ENCODE measurements around the gene UGT2B10. TPM values are rescaled to one million over a fixed set of nuclear protein-coding genes. Genes with fewer than 3 reads are reported as not detected.
"Not testable (repeated sequence)": the region's sequence is repeated elsewhere in the genome, so short reads cannot be mapped to it uniquely, and the experiment has no call there.

The UGT2B10 gene
- total RNA-seq, 2 donors from 2014 or later = not detected

- Histone ChIP-seq H3K27me3 (peaks cover 0 to 3% of the 10 kb centered on the region in 2 donors), H3K36me3 (replicated peaks in 1 of 2; ENCODE audit: insufficient read depth in 1 of 2, low read depth in 2 of 2) (no peaks in the 10 kb centered on the region), H3K4me1 (peaks cover 12% of the 10 kb centered on the region), H3K4me3 (no peak overlapping the region), H3K9me3 (no peaks in the 10 kb centered on the region), H3K27ac (no peak overlapping the region)
- ATAC-seq = no peak
- WGBS, 2 donors = 83 to 91% methylated on average over 4 of the region's 4 CpGs
- no peak for TF ChIP-seq POLR2A (IDR thresholded peaks at IDR 0.05)
- TF ChIP-seq, protein P1, sequence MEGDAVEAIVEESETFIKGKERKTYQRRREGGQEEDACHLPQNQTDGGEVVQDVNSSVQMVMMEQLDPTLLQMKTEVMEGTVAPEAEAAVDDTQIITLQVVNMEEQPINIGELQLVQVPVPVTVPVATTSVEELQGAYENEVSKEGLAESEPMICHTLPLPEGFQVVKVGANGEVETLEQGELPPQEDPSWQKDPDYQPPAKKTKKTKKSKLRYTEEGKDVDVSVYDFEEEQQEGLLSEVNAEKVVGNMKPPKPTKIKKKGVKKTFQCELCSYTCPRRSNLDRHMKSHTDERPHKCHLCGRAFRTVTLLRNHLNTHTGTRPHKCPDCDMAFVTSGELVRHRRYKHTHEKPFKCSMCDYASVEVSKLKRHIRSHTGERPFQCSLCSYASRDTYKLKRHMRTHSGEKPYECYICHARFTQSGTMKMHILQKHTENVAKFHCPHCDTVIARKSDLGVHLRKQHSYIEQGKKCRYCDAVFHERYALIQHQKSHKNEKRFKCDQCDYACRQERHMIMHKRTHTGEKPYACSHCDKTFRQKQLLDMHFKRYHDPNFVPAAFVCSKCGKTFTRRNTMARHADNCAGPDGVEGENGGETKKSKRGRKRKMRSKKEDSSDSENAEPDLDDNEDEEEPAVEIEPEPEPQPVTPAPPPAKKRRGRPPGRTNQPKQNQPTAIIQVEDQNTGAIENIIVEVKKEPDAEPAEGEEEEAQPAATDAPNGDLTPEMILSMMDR (IDR thresholded peaks at IDR 0.05) = no peak
- no peak for DNase-seq
- intact Hi-C loops (cut with DNase I) = no loop called here
Observed at GRCh38 chr4:68803013-68803412, 12.8 kb upstream of the UGT2B10 start.

DNA sequence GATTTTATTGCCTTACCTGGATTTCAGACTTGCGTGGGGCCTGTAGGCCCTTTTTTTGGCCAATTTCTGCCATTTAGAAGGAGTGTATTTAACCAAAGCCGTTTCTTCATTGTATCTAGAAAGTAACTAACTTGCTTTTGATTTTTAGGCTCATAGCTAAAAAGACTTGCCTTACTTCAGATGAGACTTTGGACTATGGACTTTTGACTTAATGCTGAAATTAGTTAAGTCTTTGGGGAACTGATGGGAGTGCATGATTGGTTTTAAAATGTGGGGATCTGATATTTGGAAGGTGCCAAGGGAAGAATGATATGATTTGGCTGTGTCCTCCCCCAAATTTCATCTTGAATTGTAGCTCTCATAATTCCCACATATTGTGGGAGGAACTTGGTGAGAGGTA, 7.7 kb upstream of the UGT2B10 start:
- 50% methylated on average over 2 of the region's 2 CpGs for WGBS, 2 donors
- no peak overlapping the region for H3K27ac ChIP-seq
- H3K4me3 ChIP-seq = no peak overlapping the region
- TF ChIP-seq, protein P1 (IDR thresholded peaks at IDR 0.05) = no peak
- intact Hi-C loops (cut with DNase I) = no loop called here
- H3K4me1 ChIP-seq = no peaks in the 10 kb centered on the region
- ATAC-seq = no peak
- DNase-seq = no peak
- H3K9me3 ChIP-seq = no peaks in the 10 kb centered on the region
- no peaks in the 10 kb centered on the region for H3K27me3 ChIP-seq
- no peaks in the 10 kb centered on the region for H3K36me3 ChIP-seq (replicated peaks in 1 of 2; ENCODE audit: insufficient read depth in 1 of 2, low read depth in 2 of 2)

DNA sequence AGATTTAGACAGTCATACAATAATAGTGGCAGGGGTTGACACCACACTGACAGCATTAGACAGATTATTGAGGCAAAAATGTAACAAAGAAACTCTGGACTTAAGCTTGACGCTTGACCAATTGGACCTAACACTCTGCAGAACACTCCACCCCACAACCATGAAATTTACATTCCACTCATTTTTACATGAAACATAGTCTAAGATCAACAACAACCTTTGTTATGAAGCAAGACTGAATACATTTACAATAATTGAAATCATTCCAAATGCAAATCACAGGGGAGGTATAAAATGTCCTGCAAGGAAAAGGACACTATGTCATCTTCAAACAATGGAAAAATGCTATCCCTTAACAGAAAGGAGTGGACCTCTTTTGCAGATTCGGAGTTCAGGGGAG, 4.9 kb upstream of the UGT2B10 start:
- WGBS, 2 donors = 88 to 89% methylated on average over 2 of the region's 2 CpGs
- H3K4me1 ChIP-seq = no peaks in the 10 kb centered on the region
- no peak overlapping the region for H3K4me3 ChIP-seq
- TF ChIP-seq, protein P1 (IDR thresholded peaks at IDR 0.05) = no peak
- no peak for TF ChIP-seq POLR2A (IDR thresholded peaks at IDR 0.05)
- DNase-seq (no peak), ATAC-seq (no peak)
- H3K27ac ChIP-seq = no peak overlapping the region
- intact Hi-C loops (cut with DNase I) = no loop called here
- no peaks in the 10 kb centered on the region for H3K36me3 ChIP-seq (replicated peaks in 1 of 2; ENCODE audit: insufficient read depth in 1 of 2, low read depth in 2 of 2)
- H3K27me3 ChIP-seq = no peaks in the 10 kb centered on the region
- H3K9me3 ChIP-seq = no peaks in the 10 kb centered on the region

DNA sequence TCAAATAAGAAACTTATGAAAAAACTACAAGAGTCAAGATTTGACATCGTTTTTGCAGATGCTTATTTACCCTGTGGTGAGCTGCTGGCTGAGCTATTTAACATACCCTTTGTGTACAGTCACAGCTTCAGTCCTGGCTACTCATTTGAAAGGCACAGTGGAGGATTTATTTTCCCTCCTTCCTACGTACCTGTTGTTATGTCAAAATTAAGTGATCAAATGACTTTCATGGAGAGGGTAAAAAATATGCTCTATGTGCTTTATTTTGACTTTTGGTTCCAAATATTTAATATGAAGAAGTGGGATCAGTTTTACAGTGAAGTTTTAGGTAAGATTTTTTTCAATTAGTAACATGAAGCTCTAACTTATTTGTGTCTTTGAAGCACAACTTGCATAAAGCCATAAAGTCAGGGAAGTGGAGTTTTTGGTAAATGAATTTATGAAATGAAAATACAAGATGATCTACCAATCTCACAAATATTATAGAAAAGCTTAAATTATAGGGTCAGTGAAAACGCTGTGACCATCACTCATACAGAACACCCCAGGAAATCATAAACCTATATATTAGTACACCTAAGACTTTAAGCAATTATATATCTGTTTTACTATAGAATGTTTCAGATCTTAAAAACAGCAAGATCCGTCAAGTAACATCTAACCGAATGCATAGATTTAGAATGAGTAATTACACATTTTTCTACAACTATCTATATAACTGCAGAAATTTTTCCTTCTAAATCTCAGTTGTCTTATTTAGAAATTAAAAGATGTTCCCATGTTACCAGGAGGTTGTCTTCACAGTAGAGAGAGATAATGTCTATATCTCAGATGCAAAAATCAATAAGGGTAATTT, 844 bp downstream of the UGT2B10 start:
- DNase-seq; H3K4me1 ChIP-seq; H3K36me3 ChIP-seq (replicated peaks in 1 of 2; ENCODE audit: insufficient read depth in 1 of 2, low read depth in 2 of 2); H3K27ac ChIP-seq; H3K4me3 ChIP-seq; H3K27me3 ChIP-seq; ATAC-seq; intact Hi-C loops (cut with DNase I); H3K9me3 ChIP-seq: not testable (repeated sequence)
- WGBS, 2 donors = 71 to 72% methylated on average over 5 of the region's 5 CpGs

DNA sequence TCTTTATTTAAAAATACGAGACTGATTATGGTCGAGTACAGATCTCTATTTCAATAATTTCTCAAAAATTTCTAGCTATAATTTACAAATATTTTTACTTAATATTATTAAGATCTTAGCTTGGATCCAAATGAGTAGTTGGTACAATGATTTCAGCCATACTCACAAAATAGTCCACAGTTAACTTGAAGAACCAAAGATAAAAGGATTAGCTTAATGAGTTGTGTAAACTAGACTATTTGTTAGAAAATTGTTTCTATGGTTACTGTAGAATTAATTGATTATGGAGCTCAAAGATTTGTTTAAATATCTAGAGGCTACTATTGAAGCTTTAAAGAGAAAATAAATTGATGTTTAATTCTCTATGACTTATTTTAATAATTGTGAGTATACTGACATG, 1.6 kb downstream of the UGT2B10 start:
- intact Hi-C loops (cut with DNase I) = no loop called here
- TF ChIP-seq, protein P1 (IDR thresholded peaks at IDR 0.05) = no peak
- TF ChIP-seq POLR2A (IDR thresholded peaks at IDR 0.05) = no peak
- ATAC-seq = no peak

GRCh38 chr4:68818030-68818462, 2.3 kb downstream of the UGT2B10 start:
- WGBS, 2 donors = 63 to 64% methylated on average over 3 of the region's 3 CpGs
- H3K4me1 ChIP-seq; H3K36me3 ChIP-seq (replicated peaks in 1 of 2; ENCODE audit: insufficient read depth in 1 of 2, low read depth in 2 of 2); H3K4me3 ChIP-seq; ATAC-seq; H3K27ac ChIP-seq; H3K27me3 ChIP-seq; intact Hi-C loops (cut with DNase I); DNase-seq; H3K9me3 ChIP-seq: not testable (repeated sequence)

More for the DNA sequence above, 1.6 kb downstream of the UGT2B10 start:
- H3K4me3 ChIP-seq = no peak overlapping the region
- WGBS, 2 donors = 69 to 89% methylated on average over 2 of the region's 2 CpGs
- H3K27me3 ChIP-seq = no peaks in the 10 kb centered on the region
- H3K36me3 ChIP-seq (replicated peaks in 1 of 2; ENCODE audit: insufficient read depth in 1 of 2, low read depth in 2 of 2) = no peaks in the 10 kb centered on the region
- H3K27ac ChIP-seq = no peak overlapping the region
- no peaks in the 10 kb centered on the region for H3K4me1 ChIP-seq
- H3K9me3 ChIP-seq = no peaks in the 10 kb centered on the region
- no peak for DNase-seq

Measured in body of pancreas (tissue), 4 donors.